GM21447 (cell line): ENCODE results near the gene USP53.
A peak's percentile ranks its signal among the peaks of the same experiment; 100 is the strongest.
"Not testable (repeated sequence)": the region's sequence is repeated elsewhere in the genome, so short reads cannot be mapped to it uniquely, and the experiment has no call there.

ENCODE experiments used
- ATAC-seq: cut with Tn5 transposase; IDR thresholded peaks from one replicate; pipeline ENCODE4 v1.9.1; 2021; ENCODE audit not compliant: unreplicated experiment

Gene USP53

DNA sequence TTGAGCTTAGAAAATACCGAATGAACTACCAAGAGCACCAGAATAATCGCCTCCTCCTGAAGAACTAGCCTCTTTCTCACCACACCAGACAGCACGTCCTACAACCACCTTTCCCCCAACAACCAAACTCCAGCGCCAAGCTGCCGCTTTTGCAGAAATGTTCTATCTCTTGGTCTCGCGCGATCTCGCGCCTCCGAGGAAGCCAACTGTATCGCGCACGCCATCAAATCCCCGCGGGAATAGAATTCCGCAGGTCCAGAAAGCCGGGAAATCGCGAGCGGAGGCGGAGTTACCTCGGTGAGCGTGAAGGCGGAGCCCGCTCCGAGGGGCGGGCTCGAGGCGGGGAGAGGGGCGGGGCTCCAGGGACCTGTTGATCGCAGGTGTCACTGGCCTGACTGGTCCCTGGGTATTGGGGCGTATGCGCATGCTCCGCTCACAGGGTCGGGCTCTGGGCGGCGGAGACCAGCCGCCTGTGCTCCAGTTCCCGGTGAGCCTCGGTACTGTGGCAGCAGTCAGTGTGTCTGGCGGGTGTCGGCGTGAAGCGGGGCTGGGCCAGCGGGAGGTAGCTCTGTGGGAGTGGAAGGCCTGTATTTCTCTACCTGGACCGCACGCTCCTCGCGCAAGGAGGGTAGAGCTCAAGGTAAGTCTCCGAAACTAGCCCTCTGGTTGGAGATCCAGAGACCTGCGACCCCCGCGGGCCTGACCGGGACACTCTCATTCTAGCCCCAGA, at the start of gene USP53:
Gene USP53, plus strand, starts transcription at position 480 of the 730 bp plus-strand sequence. CDS start 27,047 bp downstream, outside the sequence.
- peak; percentile 87 for ATAC-seq

DNA sequence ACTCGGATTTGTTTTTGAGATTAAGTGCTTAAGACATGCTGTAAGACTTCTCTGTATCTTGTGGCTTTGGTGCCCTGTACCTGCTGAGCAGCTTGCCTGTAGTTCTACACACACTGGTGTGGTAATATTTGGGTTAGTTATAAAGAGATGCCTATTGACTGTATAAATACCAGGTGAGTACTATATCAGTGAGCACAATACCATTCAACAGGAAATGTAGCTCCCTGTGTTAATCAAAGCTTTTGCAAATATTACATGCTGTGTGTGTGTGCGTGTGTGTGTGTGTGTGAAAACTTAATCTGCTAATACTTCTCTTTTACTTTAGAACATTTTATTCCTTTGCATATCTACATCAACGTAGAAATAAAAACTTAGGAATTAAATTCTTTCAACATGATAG, 46.7 kb upstream of the USP53 start:
- ATAC-seq: no peak

DNA sequence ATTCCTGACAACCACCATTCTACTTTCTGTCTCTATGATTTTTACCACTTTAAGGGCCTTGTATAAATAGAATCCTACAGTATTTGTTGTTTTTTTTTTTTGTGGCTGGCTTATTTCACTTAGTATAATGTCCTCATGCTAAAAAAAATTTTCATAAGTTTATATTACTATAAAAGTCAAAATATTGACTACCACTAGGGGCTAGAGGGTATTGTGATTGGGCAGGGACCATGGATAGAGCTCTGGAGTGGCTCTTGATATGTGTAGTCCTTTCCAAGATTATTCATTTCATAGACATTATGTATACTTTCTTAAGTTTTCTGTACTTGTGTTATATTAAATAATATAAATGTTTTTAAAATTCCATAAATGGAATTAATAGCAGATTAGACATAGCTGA, 42.3 kb upstream of the USP53 start:
- ATAC-seq: no peak

DNA sequence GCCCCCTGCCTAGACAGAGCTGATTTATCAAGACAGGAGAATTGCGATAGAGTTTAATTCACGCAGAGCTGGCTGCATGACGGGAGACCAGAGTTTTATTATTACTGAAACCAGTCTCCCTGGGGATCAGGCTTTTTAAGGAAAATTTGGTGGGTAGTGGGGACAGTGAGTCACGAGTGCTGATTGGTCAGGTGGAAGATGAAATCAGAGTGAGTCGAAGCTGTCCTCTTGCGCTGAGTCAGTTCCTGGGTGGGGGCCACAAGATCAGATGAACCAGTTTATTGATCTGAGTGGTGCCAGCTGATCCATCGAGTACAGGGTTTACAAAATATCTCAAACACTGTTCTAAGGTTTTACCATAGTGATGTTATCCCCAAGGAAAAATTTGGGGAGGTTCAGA, 40.3 kb upstream of the USP53 start:
- no peak for ATAC-seq

DNA sequence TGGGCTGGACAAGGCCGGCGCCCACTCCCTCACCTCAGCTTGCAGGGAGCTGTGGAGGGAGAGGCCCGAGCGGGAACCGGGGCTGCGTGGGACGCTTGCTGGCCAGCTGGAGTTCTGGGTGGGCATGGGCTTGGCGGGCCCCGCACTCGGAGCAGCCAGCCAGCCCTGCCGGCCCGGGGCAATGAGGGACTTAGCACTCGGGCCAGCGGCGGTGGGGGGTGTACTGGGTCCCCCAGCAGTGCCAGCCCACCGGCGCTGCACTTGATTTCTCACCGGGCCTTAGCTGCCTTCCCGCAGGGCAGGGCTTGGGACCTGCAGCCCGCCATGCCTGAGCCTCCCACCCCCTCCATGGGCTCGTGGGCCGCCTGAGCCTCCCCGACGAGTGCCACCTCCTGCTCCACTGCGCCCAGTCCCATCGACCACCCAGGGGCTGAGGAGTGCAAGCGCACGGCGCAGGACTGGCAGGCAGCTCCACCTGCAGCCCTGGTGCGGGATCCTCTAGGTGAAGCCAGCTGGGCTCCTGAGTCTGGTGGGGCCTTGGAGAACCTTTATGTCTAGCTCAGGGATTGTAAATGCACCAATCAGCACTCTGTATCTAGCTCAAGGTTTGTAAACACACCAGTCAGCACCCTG, 38.7 kb upstream of the USP53 start:
- not testable (repeated sequence) for ATAC-seq

DNA sequence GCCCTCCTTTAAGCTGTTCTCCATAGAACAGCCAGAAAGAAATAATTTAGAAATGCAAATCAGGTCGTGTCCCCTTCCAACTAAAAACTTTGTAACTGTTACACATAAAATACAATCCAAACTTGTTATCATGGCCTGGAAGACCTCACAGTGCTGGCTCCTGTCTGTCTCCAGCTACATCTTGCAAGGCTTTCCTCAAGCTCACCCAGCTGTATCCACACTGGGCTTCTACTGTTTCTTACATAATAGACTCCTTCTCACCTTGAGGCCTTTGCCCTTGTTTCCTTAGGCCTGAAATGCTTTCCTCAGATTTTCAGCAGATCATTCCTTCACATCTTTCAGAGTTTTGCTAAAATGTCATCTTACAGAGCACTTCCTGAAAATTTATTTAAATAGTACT, 33.5 kb upstream of the USP53 start:
- ATAC-seq: no peak

DNA sequence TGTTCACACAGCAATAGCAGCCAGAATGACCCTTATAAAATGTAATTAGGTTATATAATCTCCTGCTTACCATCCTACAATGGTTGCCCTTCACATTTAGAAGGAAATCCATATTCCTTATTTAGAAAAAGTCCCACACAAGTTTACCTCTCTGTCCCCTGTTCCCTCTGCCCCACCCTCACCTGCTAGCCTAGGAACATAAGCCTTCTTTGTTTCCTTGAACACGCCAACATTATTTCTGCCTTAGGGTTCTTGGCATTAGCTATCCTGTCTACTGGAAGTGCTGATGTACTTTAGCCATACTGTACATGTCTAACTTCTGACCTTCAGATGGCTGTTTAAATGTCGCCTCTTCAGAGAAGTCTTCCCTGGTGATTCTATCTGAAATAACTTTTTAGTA, 28.4 kb upstream of the USP53 start:
- no peak for ATAC-seq

DNA sequence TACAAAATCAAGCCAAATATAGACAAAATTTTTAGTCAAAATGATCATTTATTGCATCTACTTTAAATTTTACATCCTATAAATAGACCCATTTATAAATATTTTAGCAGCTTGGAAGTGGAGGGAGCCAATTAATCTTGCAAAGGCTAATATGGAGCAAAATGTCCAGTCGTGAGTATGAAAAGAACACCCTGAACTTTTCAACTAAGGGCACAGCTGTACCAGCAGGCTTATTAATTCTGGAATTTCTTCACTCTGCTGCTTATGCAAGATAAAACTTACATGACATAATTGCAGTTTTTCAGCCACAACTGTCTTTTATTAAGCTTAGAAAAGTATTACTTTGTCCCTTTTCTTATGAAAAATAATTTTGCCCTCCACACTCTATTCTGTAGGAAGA, 22.9 kb upstream of the USP53 start:
- ATAC-seq: no peak

DNA sequence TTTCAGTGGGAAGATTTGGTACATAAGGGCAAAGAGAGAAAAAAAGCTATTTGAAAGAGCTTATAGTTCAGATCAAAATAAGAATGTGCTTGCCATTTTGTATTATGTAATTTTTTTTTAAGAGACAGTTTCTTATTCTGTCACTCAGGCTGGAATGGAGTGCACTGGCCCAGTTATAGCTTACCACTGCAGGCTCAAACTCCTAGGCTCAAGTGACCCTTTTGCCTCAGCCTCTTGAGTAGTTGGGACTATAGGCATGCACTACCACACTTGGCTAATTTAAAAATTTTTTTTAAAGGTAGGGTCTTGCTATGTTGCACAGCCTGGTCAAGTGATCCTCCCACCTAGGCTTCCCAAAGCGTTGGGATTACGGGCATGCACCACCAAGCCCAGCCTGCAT, 22.2 kb upstream of the USP53 start:
- ATAC-seq: no peak

DNA sequence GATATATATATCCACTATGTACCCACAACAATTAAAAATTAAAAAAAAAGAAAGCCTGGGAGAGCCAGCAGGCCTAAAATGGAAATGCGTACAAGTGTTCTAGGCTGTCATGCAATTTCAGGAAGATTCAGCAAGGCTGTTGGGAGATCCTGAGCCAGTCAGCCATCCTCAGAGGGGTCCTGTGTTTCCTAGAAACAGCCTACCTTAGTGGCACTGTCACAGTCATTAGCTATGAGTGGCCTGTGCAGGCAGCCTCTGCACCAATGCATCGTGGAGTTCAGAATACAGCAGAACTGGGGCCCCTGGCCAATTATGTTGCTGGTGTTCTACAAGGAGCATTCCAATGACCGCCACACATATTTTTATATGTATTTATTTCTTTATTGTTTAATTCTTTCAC, 21.0 kb upstream of the USP53 start:
- ATAC-seq: no peak

DNA sequence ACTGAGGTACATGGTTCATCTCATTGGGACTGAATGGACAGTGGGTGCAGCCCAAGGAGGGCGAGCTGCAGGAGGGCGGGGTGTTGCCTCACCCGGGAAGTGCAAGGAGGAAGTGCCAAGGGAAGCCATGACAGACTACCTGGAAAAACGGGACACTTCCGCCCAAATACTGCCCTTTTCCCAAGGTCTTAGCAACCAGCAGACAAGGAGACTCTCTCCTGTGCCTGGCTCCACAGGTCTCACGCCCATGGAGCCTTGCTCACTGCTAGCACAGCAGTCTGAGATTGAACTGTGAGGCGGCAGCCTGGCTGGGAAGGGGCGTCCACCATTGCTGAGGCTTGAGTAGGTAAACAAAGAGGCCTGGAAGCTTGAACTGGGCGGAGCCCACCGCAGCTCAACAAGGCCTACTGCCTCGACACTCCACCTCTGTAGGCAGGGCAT, 14.7 kb upstream of the USP53 start:
- ATAC-seq: no peak

DNA sequence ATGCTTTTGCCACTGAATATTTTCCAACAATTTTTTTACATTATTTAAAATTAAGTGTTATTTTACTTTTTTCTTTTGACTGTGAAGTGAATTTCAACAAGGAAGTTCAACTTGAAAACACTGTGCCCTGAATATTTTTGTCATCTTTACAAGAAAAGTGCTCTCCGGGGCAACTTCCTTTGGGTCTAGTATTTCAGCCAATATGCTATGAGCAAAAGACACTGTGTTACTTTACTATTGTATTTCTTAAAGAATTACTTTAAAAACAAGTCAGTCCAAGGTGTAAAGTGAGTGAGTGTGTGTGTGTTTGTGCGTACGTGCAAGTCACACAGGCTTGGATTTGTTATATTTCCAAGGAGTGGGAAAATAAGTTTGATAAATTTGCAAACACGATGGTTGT, 7.6 kb upstream of the USP53 start:
- no peak for ATAC-seq

DNA sequence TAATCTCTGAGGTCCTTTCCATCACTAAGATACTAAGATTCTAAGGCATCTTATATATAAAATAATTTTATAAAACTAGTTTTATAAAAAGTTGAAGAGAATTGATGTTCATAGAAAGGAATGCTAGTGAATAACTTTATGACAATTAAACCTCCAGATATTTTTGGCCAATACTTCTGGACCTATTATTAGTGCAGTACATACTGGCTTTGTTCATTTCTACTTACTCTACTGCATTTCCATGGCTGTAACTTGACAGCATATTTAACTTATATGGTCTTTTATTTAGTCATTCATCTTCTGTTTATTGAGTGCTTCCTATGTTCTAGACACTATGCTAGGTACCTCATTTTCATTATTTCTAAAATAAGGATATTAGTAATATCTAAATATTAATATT, 6.8 kb upstream of the USP53 start:
- ATAC-seq: no peak

DNA sequence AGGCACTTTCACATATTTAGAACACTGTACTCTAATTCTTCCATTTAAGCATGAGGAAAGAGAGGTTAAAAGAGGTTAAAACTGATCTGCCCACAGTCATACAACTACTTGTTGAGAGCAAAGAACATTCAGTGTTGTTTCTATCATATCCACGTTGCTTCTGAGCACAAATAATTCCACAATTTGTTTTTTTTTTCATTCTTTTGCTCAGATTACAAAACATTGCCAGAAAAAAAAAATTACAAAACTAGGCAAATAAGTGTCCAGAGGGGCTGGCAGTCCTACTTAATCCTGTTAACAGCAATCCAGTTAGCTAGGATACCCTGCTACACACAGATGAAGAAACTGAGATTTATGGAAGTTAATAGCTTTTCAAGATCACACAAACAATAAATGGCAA, 6.3 kb upstream of the USP53 start:
- ATAC-seq: no peak

DNA sequence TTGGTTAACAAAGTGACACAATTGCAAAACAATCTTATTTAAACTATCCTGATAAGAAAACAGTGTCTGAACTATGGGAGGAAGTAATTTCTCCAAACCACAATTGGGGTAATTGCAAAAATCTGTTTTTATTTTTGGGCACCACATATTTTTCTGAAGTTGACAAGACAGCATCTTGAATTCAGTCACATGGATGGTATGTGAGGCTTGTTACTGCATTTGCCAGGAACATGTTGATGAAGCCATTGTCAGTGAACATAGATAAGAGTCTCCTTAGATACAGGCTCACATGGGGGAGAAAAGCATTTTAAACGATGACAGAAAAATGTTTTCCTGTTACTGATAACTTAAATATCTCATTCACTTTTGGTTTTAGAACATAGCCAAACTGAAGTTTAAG, 5.5 kb upstream of the USP53 start:
- no peak for ATAC-seq

DNA sequence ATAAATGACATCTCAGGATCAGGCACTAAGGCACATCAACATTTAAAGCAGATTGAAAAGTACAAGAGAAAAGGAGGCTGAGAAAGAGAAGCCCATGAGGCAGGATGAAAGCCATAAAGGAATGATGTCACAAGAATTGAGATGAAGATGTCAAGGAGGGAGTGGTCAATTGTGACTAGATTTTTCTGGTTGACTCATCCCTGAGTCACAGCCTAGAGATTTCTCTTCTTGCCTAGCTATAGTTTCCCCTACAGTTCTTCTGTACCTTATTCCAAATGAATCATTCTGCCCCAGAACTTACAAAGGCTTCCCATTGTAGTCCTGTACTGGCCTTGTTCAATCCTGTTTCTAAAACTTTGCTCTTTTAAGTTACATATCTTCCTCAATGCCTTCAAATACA, 3.4 kb upstream of the USP53 start:
- ATAC-seq: no peak

DNA sequence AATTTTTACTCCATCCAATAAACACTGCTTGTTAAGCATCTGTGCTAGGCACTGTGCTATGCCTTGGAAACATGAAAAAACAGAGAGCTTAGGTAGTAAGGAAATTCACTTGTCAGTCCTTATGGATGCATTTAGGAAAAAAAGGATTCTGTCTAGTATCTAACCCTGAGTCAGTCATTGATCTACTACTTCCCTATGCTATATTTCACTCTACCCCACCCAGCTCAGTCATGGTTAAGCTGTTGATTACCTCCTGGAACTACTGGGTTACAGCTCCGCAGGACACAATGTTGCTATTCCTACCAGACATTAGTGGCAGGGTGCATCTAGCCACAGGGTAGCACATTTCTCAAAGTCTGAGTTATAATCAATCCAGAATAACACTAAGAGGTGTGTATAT, 2.9 kb upstream of the USP53 start:
- ATAC-seq: no peak

DNA sequence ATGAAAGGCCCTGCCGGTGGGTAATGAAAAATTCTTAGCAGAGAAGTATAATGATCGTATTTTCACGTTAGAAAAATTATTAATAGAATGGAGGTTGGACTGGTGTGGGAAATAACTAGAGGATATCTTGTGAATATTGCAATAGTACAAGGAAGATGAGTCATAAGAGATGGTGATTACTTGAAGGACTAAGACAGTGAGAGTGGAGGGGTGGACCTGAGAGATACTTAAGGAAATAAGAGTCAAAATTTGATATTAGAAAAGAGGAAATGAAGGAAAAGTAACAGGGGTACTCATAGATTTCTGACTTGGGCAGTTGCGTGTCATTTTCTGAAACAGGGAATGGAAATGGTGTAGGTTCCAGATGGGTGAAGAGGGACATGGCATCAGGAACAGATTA, 1.7 kb upstream of the USP53 start:
- ATAC-seq: no peak

DNA sequence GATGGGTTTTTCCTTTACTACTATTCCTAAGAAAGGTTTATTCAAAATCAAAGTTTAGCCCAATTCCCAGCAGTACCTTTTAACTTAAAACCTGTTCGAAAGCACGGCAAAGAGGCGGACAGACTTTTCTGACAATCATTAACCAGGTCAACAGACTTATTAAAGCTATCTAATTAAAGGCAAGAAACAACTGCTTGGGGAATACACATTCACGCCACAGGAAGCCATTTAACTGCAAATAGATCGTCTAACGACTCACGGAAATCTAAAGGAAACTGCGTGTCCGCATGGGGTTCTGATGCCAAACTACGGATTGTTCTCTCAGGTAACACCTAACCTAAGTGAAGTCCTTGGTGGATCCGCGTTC, 663 bp upstream of the USP53 start:
- ATAC-seq: peak; percentile 1

DNA sequence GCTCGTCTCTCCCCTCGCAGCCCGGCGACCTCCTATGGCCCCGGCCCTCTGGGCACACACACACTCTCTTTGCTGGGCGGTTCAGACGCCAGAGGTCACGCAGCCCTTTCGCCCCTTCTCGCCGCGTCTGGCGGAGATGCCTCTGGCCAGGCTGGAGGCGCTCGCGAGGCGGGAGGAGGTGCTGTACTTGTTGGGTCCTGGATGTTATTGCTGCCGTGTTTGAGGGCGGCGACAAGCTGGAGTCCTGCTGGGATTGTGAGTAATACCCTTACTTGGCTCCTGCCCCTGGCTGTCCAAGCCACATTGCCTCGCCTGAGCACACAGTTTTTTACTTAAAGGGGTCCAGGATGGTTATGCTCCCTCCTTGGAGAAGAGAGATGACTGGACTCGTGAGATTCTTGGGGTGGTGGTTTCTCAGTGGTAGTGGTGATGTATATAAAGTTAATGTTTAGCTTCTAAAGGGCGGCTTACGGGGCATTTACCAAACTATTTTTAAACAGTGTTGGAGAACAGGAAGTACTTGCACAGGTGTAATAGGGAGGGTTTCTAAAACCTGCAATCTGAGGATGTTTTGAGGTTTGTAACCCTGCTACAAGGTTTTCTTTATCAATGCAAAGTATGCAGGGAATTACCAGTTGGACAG, 572 bp downstream of the USP53 start:
- ATAC-seq: peak; percentile 55

DNA sequence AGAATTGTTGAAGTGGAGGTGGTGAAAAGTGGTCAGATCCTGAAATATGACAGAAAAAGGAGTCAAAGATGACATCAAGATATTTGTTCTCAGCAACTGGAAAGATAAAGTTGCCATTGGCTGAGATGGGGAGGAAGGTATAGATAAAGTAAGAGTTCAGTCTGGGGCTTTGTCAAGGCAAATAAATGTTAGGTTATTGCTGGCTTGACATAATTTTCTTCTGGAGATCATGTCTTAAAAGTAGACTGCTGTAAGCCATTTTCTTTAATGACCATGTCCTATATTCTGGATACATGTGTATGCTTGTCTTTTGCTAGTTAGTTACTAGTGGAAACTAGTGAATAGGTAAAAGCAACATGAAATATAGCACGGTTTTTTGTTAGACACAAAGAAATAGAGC, 5.6 kb downstream of the USP53 start:
- ATAC-seq: no peak

DNA sequence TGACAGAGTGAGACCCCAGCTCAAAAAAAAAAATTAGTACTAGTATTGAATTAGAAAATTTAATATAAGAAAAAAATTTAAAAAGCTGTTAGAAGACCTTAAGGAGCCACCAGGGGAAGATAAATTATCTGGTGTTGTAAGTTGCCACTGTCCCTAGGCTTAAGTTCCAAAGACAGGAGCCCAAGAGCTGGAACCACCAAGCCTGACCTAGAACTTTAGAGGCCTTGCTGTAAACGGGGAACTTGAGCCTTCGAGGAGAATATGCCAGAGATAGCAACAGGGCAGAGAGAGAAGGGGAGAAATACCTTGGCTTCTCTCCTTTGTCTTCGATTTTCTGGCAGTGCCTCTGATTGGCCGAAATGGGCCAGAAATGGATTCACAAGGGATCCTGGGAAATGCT, 8.9 kb downstream of the USP53 start:
- no peak for ATAC-seq
